ENCODE results near the gene PDILT.
"Not testable (repeated sequence)": the region's sequence is repeated elsewhere in the genome, so short reads cannot be mapped to it uniquely, and the experiment has no call there.

The PDILT gene

DNA sequence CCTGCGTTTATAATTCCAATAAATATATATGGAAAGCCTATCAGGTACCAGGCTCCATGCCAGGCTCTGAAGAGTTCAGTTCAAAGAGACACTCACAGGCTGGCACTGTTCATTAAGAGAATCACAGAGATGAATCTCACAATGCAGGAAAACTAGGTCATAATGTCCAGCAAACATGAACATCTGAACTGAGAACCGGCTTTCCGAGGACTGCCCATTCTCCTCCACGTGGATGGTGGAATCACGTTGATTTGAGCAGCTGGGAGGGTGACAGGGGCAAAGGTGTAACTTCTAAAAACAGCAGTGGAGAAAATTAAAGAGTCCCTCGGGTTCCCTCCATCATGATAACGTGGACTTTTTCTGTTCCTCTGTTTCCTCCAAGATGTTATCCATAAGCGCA, 87.4 kb downstream of the PDILT start:
- DNase-seq (ENCODE audit: low read depth): no peak
- H3K4me3 ChIP-seq (ENCODE audit: low read length): no peak overlapping the region
- TF ChIP-seq, protein P1, sequence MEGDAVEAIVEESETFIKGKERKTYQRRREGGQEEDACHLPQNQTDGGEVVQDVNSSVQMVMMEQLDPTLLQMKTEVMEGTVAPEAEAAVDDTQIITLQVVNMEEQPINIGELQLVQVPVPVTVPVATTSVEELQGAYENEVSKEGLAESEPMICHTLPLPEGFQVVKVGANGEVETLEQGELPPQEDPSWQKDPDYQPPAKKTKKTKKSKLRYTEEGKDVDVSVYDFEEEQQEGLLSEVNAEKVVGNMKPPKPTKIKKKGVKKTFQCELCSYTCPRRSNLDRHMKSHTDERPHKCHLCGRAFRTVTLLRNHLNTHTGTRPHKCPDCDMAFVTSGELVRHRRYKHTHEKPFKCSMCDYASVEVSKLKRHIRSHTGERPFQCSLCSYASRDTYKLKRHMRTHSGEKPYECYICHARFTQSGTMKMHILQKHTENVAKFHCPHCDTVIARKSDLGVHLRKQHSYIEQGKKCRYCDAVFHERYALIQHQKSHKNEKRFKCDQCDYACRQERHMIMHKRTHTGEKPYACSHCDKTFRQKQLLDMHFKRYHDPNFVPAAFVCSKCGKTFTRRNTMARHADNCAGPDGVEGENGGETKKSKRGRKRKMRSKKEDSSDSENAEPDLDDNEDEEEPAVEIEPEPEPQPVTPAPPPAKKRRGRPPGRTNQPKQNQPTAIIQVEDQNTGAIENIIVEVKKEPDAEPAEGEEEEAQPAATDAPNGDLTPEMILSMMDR (conservative IDR thresholded peaks at IDR 0.05; ENCODE audit: low read depth, low read length): no peak

DNA sequence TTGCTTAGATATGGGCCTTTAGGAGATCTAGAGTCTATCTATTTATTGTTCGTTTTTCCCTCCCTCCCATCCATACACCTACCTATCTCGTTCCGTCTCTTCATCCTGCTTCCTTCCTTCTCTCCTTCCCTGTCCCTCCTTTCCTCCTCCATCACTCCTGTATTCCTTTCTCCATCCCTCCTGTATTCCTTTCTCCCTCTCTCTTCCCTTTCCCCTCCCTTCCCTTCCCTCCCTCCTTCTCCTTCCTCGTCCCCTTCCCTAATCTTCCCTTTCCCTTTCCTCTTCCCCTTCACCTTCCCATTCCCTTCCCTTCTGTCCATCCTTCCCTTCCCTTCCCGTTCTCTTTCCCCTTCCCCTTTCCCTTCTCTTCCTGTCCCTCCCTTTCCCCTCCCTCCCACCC, 87.8 kb downstream of the PDILT start:
- no peak for DNase-seq (ENCODE audit: low read depth)
- TF ChIP-seq, protein P1 (conservative IDR thresholded peaks at IDR 0.05; ENCODE audit: low read depth, low read length): no peak
- no peak overlapping the region for H3K4me3 ChIP-seq (ENCODE audit: low read length)

DNA sequence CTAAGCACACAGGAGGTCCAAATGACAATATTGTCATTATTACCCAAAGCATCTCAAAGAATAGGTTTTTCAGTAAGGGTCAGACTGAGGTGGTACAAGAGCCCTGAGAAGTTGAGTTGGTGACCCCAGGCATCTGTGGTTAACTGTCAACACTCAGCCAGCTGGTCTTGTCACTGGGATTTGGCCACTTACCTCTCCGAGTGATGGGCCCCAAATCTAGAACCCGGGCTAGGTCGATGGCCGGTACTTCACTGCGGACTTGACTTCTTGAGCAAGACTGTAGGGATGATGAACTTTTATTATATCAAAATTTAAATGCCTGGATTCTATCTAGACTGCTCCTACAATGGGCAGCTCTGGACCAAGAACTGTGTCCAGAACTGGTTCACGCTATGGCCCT, 88.8 kb downstream of the PDILT start:
- no peak overlapping the region for H3K4me3 ChIP-seq (ENCODE audit: low read length)
- TF ChIP-seq, protein P1 (conservative IDR thresholded peaks at IDR 0.05; ENCODE audit: low read depth, low read length): no peak
- no peak for DNase-seq (ENCODE audit: low read depth)

DNA sequence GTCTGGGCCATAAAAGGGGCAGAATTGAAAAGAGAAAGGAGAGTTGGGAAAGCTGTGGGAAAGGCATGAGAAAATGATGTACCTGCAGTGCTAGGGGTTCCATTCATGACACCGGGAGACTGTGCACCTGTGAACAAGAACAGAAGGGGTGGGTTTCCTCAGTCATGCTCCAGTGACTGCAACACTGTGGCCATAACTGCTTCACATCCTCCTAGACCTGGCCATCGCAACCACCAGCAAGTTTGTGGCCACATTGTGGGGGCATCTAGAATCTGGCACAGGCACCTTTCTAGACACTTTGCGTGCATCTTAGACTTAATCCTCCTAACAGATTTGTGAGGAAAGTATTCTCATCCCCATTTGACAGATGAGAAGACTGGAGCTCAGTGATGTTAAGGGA, 90.0 kb downstream of the PDILT start:
- TF ChIP-seq, protein P1 (conservative IDR thresholded peaks at IDR 0.05; ENCODE audit: low read depth, low read length): no peak
- no peak for DNase-seq (ENCODE audit: low read depth)
- H3K4me3 ChIP-seq (ENCODE audit: low read length): no peak overlapping the region

DNA sequence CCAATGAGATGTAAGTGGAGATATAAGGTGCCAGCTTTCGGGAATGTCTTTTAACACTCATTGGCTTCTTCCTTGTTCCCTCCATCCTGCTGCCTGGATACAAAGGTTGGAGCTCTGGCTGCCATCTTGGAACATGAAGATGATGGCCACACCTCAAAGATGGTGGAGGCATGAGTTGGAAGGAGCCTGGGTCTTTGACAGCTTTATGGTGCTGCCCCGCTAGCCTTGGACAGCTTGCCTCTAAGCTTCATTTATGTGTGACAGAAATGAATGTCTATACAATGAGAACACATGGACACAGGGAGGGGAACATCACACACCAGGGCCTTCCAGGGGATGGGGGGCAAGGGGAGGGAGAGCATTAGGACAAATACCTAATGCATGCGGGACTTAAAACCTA, 90.8 kb downstream of the PDILT start:
- TF ChIP-seq, protein P1 (conservative IDR thresholded peaks at IDR 0.05; ENCODE audit: low read depth, low read length): no peak
- H3K4me3 ChIP-seq (ENCODE audit: low read length): no peak overlapping the region
- no peak for DNase-seq (ENCODE audit: low read depth)

DNA sequence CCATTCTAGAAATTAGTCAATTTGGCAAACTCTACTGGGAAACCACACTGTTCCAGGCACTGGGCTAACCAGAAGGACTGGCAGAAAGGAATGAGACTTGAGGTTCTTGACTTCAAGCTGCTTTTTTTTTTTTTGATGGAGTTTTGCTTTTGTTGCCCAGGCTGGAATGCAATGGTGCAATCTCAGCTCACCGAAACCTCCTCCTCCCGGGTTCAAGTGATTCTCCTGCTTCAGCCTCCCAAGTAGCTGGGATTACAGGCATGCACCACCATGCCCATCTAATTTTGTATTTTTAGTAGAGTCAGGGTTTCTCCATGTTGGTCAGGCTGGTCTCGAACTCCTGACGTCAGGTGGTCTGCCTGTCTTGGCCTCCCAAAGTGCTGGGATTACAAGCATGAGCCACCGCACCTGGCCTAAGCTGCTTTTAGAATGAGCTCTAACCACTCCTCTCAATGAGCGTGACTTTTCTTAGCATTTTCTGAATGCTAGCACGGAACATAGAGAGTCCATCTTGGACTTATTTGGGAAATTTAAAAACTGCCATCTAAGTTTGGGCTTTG, 91.9 kb downstream of the PDILT start:
- not testable (repeated sequence) for DNase-seq (ENCODE audit: low read depth); H3K4me3 ChIP-seq (ENCODE audit: low read length)

DNA sequence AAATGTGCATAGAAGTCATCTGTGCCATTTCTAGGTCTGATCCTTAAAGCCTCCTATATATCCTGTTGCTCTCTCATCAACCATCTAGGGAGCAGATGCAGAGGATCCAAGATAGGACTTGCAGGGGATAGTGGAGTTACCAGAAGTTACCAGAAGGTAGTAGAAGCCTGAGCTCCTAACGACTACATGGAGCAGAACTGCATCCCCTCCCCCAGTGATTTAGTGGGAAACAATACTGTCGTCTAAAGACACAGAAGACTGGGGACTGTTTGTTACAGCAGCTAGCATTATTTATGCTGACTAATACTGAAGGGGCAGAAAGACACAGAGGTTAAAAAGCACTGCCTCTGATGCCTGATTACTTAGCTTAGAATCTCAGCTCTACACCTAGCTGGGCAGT, 93.0 kb downstream of the PDILT start:
- no peak overlapping the region for H3K4me3 ChIP-seq (ENCODE audit: low read length)
- TF ChIP-seq, protein P1 (conservative IDR thresholded peaks at IDR 0.05; ENCODE audit: low read depth, low read length): no peak
- DNase-seq (ENCODE audit: low read depth): no peak

Data from retinal pigment epithelial cell (primary cell).